Keratinocyte (primary cell): ENCODE data around the gene UBXN6. TPM values are rescaled to one million over a fixed set of nuclear protein-coding genes. Genes with fewer than 3 reads are reported as not detected.

Experiments
- DNase-seq: peaks from one replicate; pipeline ENCODE4 v3.0.0-alpha.2; 2011; ENCODE audit warnings: low read depth, missing footprints, low spot score
- FAIRE-seq: peaks from 2 replicates; lab custom pipeline; 2011; peaks lifted over from hg19 to GRCh38; lab: Jason Lieb, UNC
- H2AFZ ChIP-seq: 2 replicates; pipeline ENCODE4 v1.6.0; 2012; ENCODE audit warnings: low read length, control low read depth, inconsistent platforms; ENCODE audit not compliant: control insufficient read depth
- H3K27ac ChIP-seq: 2 replicates; pipeline ENCODE4 v1.5.1; 2011; ENCODE audit warnings: low read length; ENCODE audit not compliant: control insufficient read depth, insufficient read depth
- H3K27me3 ChIP-seq: 3 replicates; pipeline ENCODE4 v1.6.0; 2011; ENCODE audit warnings: low read length; ENCODE audit not compliant: control insufficient read depth, insufficient read depth; ENCODE audit errors: extremely low read depth
- H3K36me3 ChIP-seq, 2 experiments: 2 replicates in 1 of 2; 3 replicates in 1 of 2; pipeline ENCODE4 v1.5.1; 2011; ENCODE audit warnings: low read length in 2 of 2, mild to moderate bottlenecking in 1 of 2; ENCODE audit not compliant: control insufficient read depth in 2 of 2, insufficient read depth in 2 of 2; ENCODE audit errors: extremely low read depth in 1 of 2
- H3K4me1 ChIP-seq: 3 replicates; pipeline ENCODE4 v1.5.1; 2011; ENCODE audit warnings: low read length; ENCODE audit not compliant: control insufficient read depth, insufficient read depth; ENCODE audit errors: extremely low read depth
- H3K4me2 ChIP-seq: 3 replicates; pipeline ENCODE4 v1.6.0; 2011; ENCODE audit warnings: low read depth, low read length; ENCODE audit not compliant: control insufficient read depth, insufficient read depth; ENCODE audit errors: extremely low read depth
- H3K4me3 ChIP-seq, 3 experiments: fragments of 200-600 bp in 1 of 3; sonication (generic) in 1 of 3; 2 replicates in 2 of 3; 3 replicates in 1 of 3; pipeline ENCODE4 v1.5.1; 2011 to 2016; ENCODE audit warnings: low read length in 3 of 3, mild to moderate bottlenecking in 3 of 3, control low read depth in 2 of 3, inconsistent platforms in 1 of 3, low read depth in 1 of 3, mixed read lengths in 1 of 3, mixed run types in 1 of 3, moderate library complexity in 1 of 3; ENCODE audit not compliant: control insufficient read depth in 2 of 3, insufficient read depth in 2 of 3; ENCODE audit errors: extremely low read depth in 1 of 3
- H3K79me2 ChIP-seq: 2 replicates; pipeline ENCODE4 v1.6.0; 2012; ENCODE audit warnings: low read length; ENCODE audit not compliant: control insufficient read depth, insufficient read depth
- H3K9ac ChIP-seq: 3 replicates; pipeline ENCODE4 v1.6.0; 2011; ENCODE audit warnings: low read length; ENCODE audit not compliant: control insufficient read depth, insufficient read depth; ENCODE audit errors: extremely low read depth
- H3K9me1 ChIP-seq: 3 replicates; pipeline ENCODE4 v1.6.0; 2011; ENCODE audit warnings: low read length; ENCODE audit not compliant: control insufficient read depth, insufficient read depth; ENCODE audit errors: extremely low read depth
- H3K9me3 ChIP-seq: 2 replicates; pipeline ENCODE4 v1.5.1; 2012; ENCODE audit warnings: low read depth, low read length; ENCODE audit not compliant: control insufficient read depth
- H4K20me1 ChIP-seq: 3 replicates; pipeline ENCODE4 v1.6.0; 2011; ENCODE audit warnings: low read length; ENCODE audit not compliant: control insufficient read depth, insufficient read depth; ENCODE audit errors: extremely low read depth
- EZH2 ChIP-seq: IDR thresholded peaks from one replicate; pipeline ENCODE4 v1.6.1; 2012; ENCODE audit warnings: inconsistent platforms, mild to moderate bottlenecking, low read length, moderate library complexity
- dilution Hi-C: fragments of 300-500 bp; cut with MboI; formaldehyde crosslinking; loops from one replicate; pipeline ENCODE4 v1.7.0; 2020; ENCODE audit warnings: low sequenced_read_pairs; ENCODE audit not compliant: extremely low pct_ligation_motif_present
- polyA plus RNA-seq, 5 experiments: library from polyadenylated mRNA; depleted of rRNA in 3 of 5; stranded (reverse) in 3 of 5; stranded (forward) in 1 of 5; unstranded in 1 of 5; fragments of >200 nt; gene quantifications; 1 replicate in 1 of 5; 2 replicates in 3 of 5; 3 replicates in 1 of 5; pipeline versions ENCODE4 v1.2.1 to v1.2.3, GENCODE V29; 2011 to 2012; ENCODE audit warnings: missing spikeins in 2 of 5, low read depth in 1 of 5, low replicate concordance in 1 of 5
- TF ChIP-seq, protein P1 (sequence below), 3 experiments: IDR thresholded peaks in 1 of 3; conservative IDR thresholded peaks in 1 of 3; optimal IDR thresholded peaks in 1 of 3; 2 replicates in 2 of 3; 3 replicates in 1 of 3; pipeline versions ENCODE3 to v1.5.1; 2011; ENCODE audit warnings: low read length in 3 of 3, mild to moderate bottlenecking in 3 of 3, moderate library complexity in 2 of 3, control low read depth in 1 of 3, inconsistent platforms in 1 of 3; ENCODE audit not compliant: insufficient read depth in 2 of 3; ENCODE audit errors: extremely low read depth in 1 of 3

UBXN6 gene
- polyA plus RNA-seq, 1 donor (not counting 4 experiments of a cell fraction or from before 2014, with no cell fraction given) = 36.4 TPM

DNA sequence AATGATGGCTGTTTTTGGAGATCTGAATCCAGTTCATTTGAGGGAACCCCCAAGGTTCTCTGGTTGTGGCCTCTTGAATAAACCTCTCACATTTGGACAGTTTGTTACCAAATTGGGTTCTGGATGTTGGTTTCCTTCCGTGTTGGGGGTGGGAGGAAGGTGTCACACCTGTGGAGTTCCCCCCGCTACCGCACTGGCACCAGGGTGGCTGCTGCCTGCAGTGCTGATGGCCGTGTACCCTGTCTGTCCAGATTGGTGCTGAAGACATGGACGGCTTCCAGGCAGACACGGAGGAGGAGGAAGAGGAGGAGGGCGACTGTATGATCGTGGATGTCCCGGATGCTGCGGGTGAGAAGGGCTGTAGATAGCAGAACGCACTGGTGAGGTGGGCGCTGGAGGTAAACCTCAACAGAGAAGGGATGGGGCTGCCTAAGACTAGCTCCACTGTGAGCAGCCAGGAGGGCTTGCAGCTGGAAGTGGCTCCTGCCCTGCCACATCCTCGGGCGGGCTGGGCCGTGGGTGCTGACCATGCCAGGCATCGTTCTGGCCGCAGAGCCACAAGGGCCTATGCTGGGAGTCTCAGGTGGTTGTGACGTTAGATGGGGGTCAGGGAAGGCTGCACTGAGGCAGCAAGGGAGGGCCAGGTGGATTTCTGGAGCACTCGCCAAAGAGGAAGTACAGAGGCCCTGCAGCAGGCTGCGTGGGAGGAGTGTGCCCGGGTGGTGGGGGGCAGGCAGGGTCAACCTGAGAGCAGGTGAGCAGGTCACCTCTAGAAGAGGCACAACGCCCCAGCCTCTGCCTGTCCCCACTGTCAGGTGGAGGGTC is 15.4 kb downstream of the UBXN6 start:
- H3K27ac ChIP-seq = no peak overlapping the region
- H3K79me2 ChIP-seq = no peaks in the 10 kb centered on the region
- dilution Hi-C loops = no loop called here
- DNase-seq = no peak
- no peaks in the 10 kb centered on the region for H3K9me1 ChIP-seq
- no peaks in the 10 kb centered on the region for H4K20me1 ChIP-seq
- no peak overlapping the region for H2AFZ ChIP-seq
- H3K4me3 ChIP-seq = no peak overlapping the region
- H3K9me3 ChIP-seq = no peaks in the 10 kb centered on the region
- peaks cover 32 to 40% of the 10 kb centered on the region in 2 experiments for H3K36me3 ChIP-seq
- H3K9ac ChIP-seq = no peak overlapping the region
- no peaks in the 10 kb centered on the region for H3K4me1 ChIP-seq
- TF ChIP-seq EZH2 = no peak
- TF ChIP-seq, protein P1, sequence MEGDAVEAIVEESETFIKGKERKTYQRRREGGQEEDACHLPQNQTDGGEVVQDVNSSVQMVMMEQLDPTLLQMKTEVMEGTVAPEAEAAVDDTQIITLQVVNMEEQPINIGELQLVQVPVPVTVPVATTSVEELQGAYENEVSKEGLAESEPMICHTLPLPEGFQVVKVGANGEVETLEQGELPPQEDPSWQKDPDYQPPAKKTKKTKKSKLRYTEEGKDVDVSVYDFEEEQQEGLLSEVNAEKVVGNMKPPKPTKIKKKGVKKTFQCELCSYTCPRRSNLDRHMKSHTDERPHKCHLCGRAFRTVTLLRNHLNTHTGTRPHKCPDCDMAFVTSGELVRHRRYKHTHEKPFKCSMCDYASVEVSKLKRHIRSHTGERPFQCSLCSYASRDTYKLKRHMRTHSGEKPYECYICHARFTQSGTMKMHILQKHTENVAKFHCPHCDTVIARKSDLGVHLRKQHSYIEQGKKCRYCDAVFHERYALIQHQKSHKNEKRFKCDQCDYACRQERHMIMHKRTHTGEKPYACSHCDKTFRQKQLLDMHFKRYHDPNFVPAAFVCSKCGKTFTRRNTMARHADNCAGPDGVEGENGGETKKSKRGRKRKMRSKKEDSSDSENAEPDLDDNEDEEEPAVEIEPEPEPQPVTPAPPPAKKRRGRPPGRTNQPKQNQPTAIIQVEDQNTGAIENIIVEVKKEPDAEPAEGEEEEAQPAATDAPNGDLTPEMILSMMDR (optimal IDR thresholded peaks at IDR 0.05 in 1 of 3, IDR thresholded peaks at IDR 0.05 in 1 of 3, conservative IDR thresholded peaks at IDR 0.05 in 1 of 3; ENCODE audit: extremely low read depth in 1 of 3, insufficient read depth in 2 of 3, low read length in 3 of 3) = no peak
- H3K27me3 ChIP-seq = no peaks in the 10 kb centered on the region
- H3K4me2 ChIP-seq = no peak overlapping the region
- FAIRE-seq = no peak

DNA sequence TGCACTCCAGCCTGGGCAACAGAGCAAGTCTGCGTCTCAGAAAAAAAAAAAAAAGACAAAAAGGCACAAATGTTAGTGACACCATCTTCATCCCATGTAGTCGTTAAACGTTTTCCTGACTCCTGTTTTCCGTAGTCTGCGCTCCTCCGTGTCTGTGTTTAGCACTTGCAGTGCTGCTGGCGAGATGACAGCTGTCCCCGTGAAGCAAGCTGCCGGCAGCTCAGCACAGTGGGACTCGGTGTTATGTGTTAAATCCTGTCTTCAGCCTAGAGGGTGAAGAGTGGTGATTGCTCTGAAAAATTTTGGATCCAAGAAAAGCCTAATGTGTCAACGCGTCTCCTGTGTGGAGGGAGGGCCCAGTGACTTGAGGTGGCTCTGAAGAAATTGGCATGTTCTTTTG is 18.4 kb downstream of the UBXN6 start:
- Histone ChIP-seq H3K4me2 (no peak overlapping the region), H3K79me2 (no peaks in the 10 kb centered on the region), H3K9me1 (no peaks in the 10 kb centered on the region), H3K36me3 (peaks cover 11 to 26% of the 10 kb centered on the region in 2 experiments), H3K4me1 (no peaks in the 10 kb centered on the region), H3K27me3 (no peaks in the 10 kb centered on the region), H3K4me3 (no peak overlapping the region), H4K20me1 (no peaks in the 10 kb centered on the region), H3K9ac (no peak overlapping the region), H3K9me3 (no peaks in the 10 kb centered on the region), H2AFZ (no peak overlapping the region), H3K27ac (no peak overlapping the region)
- DNase-seq = no peak
- TF ChIP-seq, protein P1 (optimal IDR thresholded peaks at IDR 0.05 in 1 of 3, IDR thresholded peaks at IDR 0.05 in 1 of 3, conservative IDR thresholded peaks at IDR 0.05 in 1 of 3; ENCODE audit: extremely low read depth in 1 of 3, insufficient read depth in 2 of 3, low read length in 3 of 3) = no peak
- no peak for TF ChIP-seq EZH2
- dilution Hi-C loops = no loop called here
- FAIRE-seq = no peak
